Activated naive CD4-positive, alpha-beta T cell treated with anti-CD3 and anti-CD28 coated beads, Interleukin-2, amount 10 ng/mL, durations not matched to agents 7 days and 5 days (primary cell): ENCODE data around the gene PARP9.

Source experiments
- CTCF ChIA-PET: fragments of 350-600 bp; sonication (Branson Sonifier 250); formaldehyde crosslinking; loops from one replicate; lab custom pipeline; 2021; ENCODE audit warnings: antibody characterized with exemption; lab: Charles Lee
- DNase-seq: peaks from one replicate; pipeline ENCODE4 v3.0.0-alpha.2; 2020
- H3K27ac Mint-ChIP-seq: one replicate; pipeline ENCODE4 v1.8.0; 2021; ENCODE audit warnings: mild to moderate bottlenecking, moderate library complexity, mixed read lengths
- H3K27me3 Mint-ChIP-seq: one replicate; pipeline ENCODE4 v1.8.0; 2021; ENCODE audit warnings: mild to moderate bottlenecking, mixed read lengths
- H3K36me3 Mint-ChIP-seq: one replicate; pipeline ENCODE4 v1.8.0; 2021; ENCODE audit warnings: mixed read lengths
- H3K4me1 Mint-ChIP-seq: one replicate; pipeline ENCODE4 v1.8.0; 2021; ENCODE audit warnings: mixed read lengths
- H3K4me3 Mint-ChIP-seq: one replicate; pipeline ENCODE4 v1.8.0; 2021; ENCODE audit warnings: mild to moderate bottlenecking, moderate library complexity, mixed read lengths
- H3K9me3 Mint-ChIP-seq: one replicate; pipeline ENCODE4 v1.8.0; 2021; ENCODE audit warnings: mixed read lengths

The PARP9 gene

DNA sequence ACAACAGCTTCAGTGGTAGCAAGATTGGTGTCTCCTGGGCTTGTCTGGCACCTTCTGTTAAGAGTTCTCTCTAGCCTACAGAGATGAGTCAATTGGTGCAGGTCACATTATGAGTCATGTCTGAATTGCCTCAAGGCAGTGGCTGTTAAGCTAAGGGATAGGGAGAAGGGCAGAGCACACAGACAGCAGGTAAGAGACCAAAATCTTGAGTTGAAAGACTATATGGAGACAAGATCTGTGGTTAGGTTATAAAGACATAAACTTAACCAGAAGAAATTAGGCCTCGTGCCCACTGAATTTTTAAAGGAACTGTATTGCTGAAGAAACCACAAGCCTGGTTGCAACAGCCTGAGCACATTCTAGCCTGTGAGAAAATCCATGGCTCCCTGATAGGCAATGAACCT lies 30.2 kb downstream of the PARP9 start:
- DNase-seq = no peak
- peak overlapping the region; percentile 25 for H3K27ac Mint-ChIP-seq
- CTCF ChIA-PET = interaction anchor here (0.9 to 1.1 kb wide), 2 partner anchors 89 to 145 kb away, joined by 3 to 4 read pairs; no protein-coding TSS in a partner anchor
- H3K9me3 Mint-ChIP-seq = no peaks in the 10 kb centered on the region
- peaks cover 70% of the 10 kb centered on the region for H3K36me3 Mint-ChIP-seq
- no peak overlapping the region for H3K4me3 Mint-ChIP-seq
- peaks cover 25% of the 10 kb centered on the region for H3K4me1 Mint-ChIP-seq
- H3K27me3 Mint-ChIP-seq = no peaks in the 10 kb centered on the region

GRCh38 chr3:122533480-122533879 lies 30.6 kb downstream of the PARP9 start:
- H3K9me3 Mint-ChIP-seq = no peaks in the 10 kb centered on the region
- CTCF ChIA-PET = interaction anchor here (1.1 kb wide), 1 partner anchor 89 kb away, joined by 3 read pairs; no protein-coding TSS in a partner anchor
- H3K27me3 Mint-ChIP-seq = no peaks in the 10 kb centered on the region
- H3K4me1 Mint-ChIP-seq = peaks cover 25% of the 10 kb centered on the region
- no peak overlapping the region for H3K4me3 Mint-ChIP-seq
- H3K27ac Mint-ChIP-seq = peak overlapping the region; percentile 25
- H3K36me3 Mint-ChIP-seq = peaks cover 69% of the 10 kb centered on the region
- DNase-seq = no peak

DNA sequence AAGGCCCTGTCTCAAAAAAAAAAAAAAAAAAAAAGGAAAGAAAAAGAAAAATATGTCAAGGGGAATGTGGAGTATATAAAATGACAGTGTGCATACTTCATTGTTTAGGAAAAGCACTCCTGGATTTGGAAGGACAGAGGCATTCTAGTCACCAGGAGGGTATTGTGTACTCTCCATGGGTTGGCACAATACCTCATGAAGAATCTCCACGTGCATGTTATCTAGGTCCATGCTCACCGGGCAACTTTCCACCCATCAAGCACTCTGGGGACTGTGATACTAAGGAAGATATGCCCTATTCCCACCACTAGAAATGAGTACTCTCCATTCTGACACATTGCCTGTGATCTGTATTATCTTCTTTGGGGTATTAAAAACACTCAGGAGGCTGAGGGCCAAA lies 33.9 kb downstream of the PARP9 start:
- CTCF ChIA-PET = no interaction called here
- Mint-ChIP-seq H3K27me3 (no peaks in the 10 kb centered on the region), H3K4me1 (peaks cover 12% of the 10 kb centered on the region), H3K4me3 (no peak overlapping the region), H3K27ac (no peak overlapping the region), H3K9me3 (no peaks in the 10 kb centered on the region), H3K36me3 (peaks cover 60% of the 10 kb centered on the region)
- no peak for DNase-seq

DNA sequence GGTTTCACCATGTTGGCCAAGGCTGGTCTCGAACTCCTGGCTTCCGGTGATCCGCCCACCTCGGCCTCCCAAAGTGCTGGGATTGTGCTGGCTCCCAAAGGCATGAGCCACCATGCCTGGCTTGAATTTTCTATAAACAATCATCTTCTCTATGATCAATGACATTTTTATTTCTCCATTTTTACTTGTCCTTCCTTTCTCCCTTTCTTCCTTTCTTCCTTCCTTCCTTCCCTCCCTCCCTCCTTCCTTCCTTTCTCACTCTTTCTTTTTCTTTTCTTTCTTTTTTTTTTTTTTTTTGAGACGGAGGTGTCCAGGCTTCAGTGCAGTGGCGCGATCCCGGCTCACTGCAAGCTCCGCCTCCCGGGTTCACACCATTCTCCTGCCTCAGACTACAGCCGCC lies 40.8 kb downstream of the PARP9 start:
- peaks cover 16% of the 10 kb centered on the region for H3K36me3 Mint-ChIP-seq
- no peaks in the 10 kb centered on the region for H3K27me3 Mint-ChIP-seq
- H3K4me1 Mint-ChIP-seq = no peaks in the 10 kb centered on the region
- no peak overlapping the region for H3K27ac Mint-ChIP-seq
- H3K9me3 Mint-ChIP-seq = no peaks in the 10 kb centered on the region
- CTCF ChIA-PET = interaction anchor here (0.7 to 1.3 kb wide), 2 partner anchors 63 to 437 kb away, joined by 3 to 4 read pairs; no protein-coding TSS in a partner anchor
- H3K4me3 Mint-ChIP-seq = no peak overlapping the region
- no peak for DNase-seq

GRCh38 chr3:122520861-122521260 lies 43.2 kb downstream of the PARP9 start:
- peaks cover 1% of the 10 kb centered on the region for H3K4me1 Mint-ChIP-seq

GRCh38 chr3:122519693-122520092 lies 44.4 kb downstream of the PARP9 start:
- no peaks in the 10 kb centered on the region for H3K9me3 Mint-ChIP-seq

More at GRCh38 chr3:122520861-122521260, 43.2 kb downstream of the PARP9 start:
- no peak overlapping the region for H3K4me3 Mint-ChIP-seq
- no peak for DNase-seq
- no peaks in the 10 kb centered on the region for H3K9me3 Mint-ChIP-seq
- CTCF ChIA-PET = no interaction called here
- H3K36me3 Mint-ChIP-seq = peaks cover 1% of the 10 kb centered on the region
- H3K27me3 Mint-ChIP-seq = peaks cover 6% of the 10 kb centered on the region
- no peak overlapping the region for H3K27ac Mint-ChIP-seq

GRCh38 chr3:122516846-122517360 lies 47.2 kb downstream of the PARP9 start:
- peaks cover 7% of the 10 kb centered on the region for H3K27me3 Mint-ChIP-seq
- peaks cover 22% of the 10 kb centered on the region for H3K4me1 Mint-ChIP-seq
- H3K27ac Mint-ChIP-seq = no peak overlapping the region
- no peak for DNase-seq
- no peaks in the 10 kb centered on the region for H3K9me3 Mint-ChIP-seq
- no peak overlapping the region for H3K4me3 Mint-ChIP-seq
- H3K36me3 Mint-ChIP-seq = no peaks in the 10 kb centered on the region
- CTCF ChIA-PET = no interaction called here

More at GRCh38 chr3:122519693-122520092, 44.4 kb downstream of the PARP9 start:
- Mint-ChIP-seq H3K27ac (no peak overlapping the region), H3K4me3 (no peak overlapping the region), H3K4me1 (peaks cover 9% of the 10 kb centered on the region), H3K36me3 (peaks cover 1% of the 10 kb centered on the region), H3K27me3 (peaks cover 7% of the 10 kb centered on the region)
- DNase-seq = no peak
- CTCF ChIA-PET = no interaction called here

- peaks cover 7% of the 10 kb centered on the region for H3K27me3 Mint-ChIP-seq
- no peaks in the 10 kb centered on the region for H3K9me3 Mint-ChIP-seq
- CTCF ChIA-PET = no interaction called here
- H3K36me3 Mint-ChIP-seq = no peaks in the 10 kb centered on the region
- peaks cover 32% of the 10 kb centered on the region for H3K4me1 Mint-ChIP-seq
- H3K27ac Mint-ChIP-seq = no peak overlapping the region
- H3K4me3 Mint-ChIP-seq = peak overlapping the region; percentile 35
- no peak for DNase-seq
Observed at GRCh38 chr3:122515870-122516269, 48.2 kb downstream of the PARP9 start.

- peak overlapping the region; percentile 91 for H3K27ac Mint-ChIP-seq
- DNase-seq = no peak
- CTCF ChIA-PET = no interaction called here
- peaks cover 1% of the 10 kb centered on the region for H3K36me3 Mint-ChIP-seq
- peaks cover 35% of the 10 kb centered on the region for H3K4me1 Mint-ChIP-seq
- H3K9me3 Mint-ChIP-seq = no peaks in the 10 kb centered on the region
- H3K27me3 Mint-ChIP-seq = peaks cover 7% of the 10 kb centered on the region
- peak overlapping the region; percentile 80 for H3K4me3 Mint-ChIP-seq
Observed at GRCh38 chr3:122515020-122515468, 49.1 kb downstream of the PARP9 start.

- CTCF ChIA-PET = interaction anchor here (1.2 kb wide), 1 partner anchor 166 kb away, joined by 3 read pairs; no protein-coding TSS in a partner anchor
- Mint-ChIP-seq H3K4me1 (peaks cover 38% of the 10 kb centered on the region), H3K36me3 (peaks cover 6% of the 10 kb centered on the region), H3K27ac (peak within 1 kb of the TSS; percentile 91), H3K4me3 (peak within 1 kb of the TSS; percentile 80), H3K27me3 (peaks cover 7% of the 10 kb centered on the region), H3K9me3 (no peaks in the 10 kb centered on the region)
- DNase-seq = peak; percentile 89
Observed at GRCh38 chr3:122514123-122515019, 49.7 kb downstream of the PARP9 start, which contains the start of gene KPNA1. Gene KPNA1 (minus strand): TSS chr3:122514939. CDS start chr3:122496565, 18,374 bp downstream.

GRCh38 chr3:122513386-122514122 lies 50.5 kb downstream of the PARP9 start:
- Mint-ChIP-seq H3K4me1 (peaks cover 40% of the 10 kb centered on the region), H3K4me3 (peak overlapping the region; percentile 80), H3K27ac (peak overlapping the region; percentile 85), H3K36me3 (peaks cover 6% of the 10 kb centered on the region), H3K9me3 (no peaks in the 10 kb centered on the region), H3K27me3 (peaks cover 7% of the 10 kb centered on the region)
- no peak for DNase-seq
- CTCF ChIA-PET = interaction anchor here (1.2 kb wide), 1 partner anchor 166 kb away, joined by 3 read pairs; no protein-coding TSS in a partner anchor

DNA sequence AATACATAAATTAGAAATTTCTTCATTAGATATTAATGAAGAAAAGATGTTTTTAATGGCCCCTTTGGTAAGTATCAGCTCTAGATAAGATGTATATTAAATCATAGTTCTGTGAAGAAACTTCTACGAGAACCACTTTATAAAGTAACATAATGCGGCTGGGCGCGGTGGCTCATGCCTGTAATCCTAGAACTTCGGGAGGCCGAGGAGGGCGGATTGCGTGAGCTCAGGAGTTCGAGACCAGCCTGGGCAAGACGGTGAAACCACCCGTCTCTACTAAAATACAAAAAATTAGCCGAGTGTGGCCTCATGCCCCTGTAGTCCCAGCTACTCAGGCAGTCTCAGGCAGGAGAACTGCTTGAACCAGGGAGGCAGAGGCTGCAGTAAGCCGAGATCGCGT lies 51.8 kb downstream of the PARP9 start:
- peaks cover 49% of the 10 kb centered on the region for H3K4me1 Mint-ChIP-seq
- H3K36me3 Mint-ChIP-seq = peaks cover 6% of the 10 kb centered on the region
- no peaks in the 10 kb centered on the region for H3K9me3 Mint-ChIP-seq
- H3K4me3 Mint-ChIP-seq = no peak overlapping the region
- no peak overlapping the region for H3K27ac Mint-ChIP-seq
- peaks cover 4% of the 10 kb centered on the region for H3K27me3 Mint-ChIP-seq
- DNase-seq = no peak
- CTCF ChIA-PET = no interaction called here

- peaks cover 8% of the 10 kb centered on the region for H3K36me3 Mint-ChIP-seq
- no peaks in the 10 kb centered on the region for H3K9me3 Mint-ChIP-seq
- no peak for DNase-seq
- H3K27ac Mint-ChIP-seq = no peak overlapping the region
- H3K4me3 Mint-ChIP-seq = no peak overlapping the region
- CTCF ChIA-PET = no interaction called here
- peaks cover 54% of the 10 kb centered on the region for H3K4me1 Mint-ChIP-seq
- H3K27me3 Mint-ChIP-seq = peaks cover 3% of the 10 kb centered on the region
Observed at GRCh38 chr3:122510878-122511535, 53.1 kb downstream of the PARP9 start.
